HG03575 (cell line): Measurements from ENCODE around the gene ABTB2.
"Not testable (repeated sequence)": the region's sequence is repeated elsewhere in the genome, so short reads cannot be mapped to it uniquely, and the experiment has no call there.

Source experiments
- ATAC-seq: cut with Tn5 transposase; IDR thresholded peaks from one replicate; pipeline ENCODE4 v1.9.1; 2021; ENCODE audit not compliant: unreplicated experiment, insufficient number of reproducible peaks, low FRiP score; ENCODE audit errors: extremely low read depth

The ABTB2 gene

GRCh38 chr11:34189191-34189590 is 168.6 kb downstream of the ABTB2 start:
- no peak for ATAC-seq

- no peak for ATAC-seq
Measured at GRCh38 chr11:34188181-34188580, 169.6 kb downstream of the ABTB2 start.

GRCh38 chr11:34185926-34186841 is 171.6 kb downstream of the ABTB2 start:
- no peak for ATAC-seq

DNA sequence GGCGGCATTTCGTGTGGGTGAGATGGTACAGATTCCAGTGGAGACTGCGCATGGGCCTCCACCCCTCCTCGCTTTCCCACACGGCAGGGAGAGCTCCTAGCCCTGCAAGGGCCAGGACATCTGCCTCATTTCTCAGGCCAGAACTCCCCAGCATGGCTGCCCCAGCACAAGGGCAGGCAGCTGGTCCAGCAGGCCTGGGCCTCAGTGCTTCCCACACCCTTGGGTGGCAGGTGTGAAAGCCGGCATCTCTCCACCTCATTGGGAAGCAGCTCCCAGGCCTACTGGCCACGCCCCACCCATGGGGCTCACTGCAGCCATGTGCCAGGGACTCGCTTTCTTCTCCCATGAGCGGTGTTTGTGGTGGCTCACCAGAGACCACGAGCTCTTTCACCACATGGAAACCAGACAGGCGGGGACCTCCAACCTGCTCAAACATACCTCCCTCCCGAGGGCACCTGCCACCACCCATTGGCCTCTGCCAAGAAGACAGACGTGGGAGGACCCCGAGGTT is 173.2 kb downstream of the ABTB2 start:
- no peak for ATAC-seq

DNA sequence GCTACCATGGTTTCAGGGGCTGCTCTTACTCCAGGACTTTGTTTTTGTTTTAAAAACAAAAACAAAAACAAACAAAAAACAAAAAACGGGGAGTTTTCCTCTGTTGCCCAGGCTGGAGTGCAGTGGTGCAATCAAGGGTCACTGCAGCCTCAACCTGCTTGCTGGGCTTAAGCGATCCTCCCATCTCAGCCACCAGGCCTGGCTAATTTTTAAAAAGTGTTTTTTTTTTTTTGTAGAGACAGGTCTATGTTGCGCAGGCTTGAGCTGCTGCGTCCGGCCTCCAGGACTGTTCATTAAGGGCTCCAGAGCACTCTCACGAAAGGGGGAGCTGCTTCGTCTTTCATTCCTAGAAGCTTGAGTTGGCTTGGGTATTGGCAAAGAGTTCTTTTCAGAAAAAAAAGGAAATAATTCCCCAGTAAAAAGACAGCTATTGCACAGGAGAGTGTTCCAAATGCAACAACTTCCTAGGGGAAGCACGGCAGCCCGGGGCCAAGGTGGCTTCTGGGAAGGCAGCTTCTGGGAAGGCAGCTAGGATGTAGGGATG is 173.9 kb downstream of the ABTB2 start:
- no peak for ATAC-seq

GRCh38 chr11:34182921-34183685 is 174.7 kb downstream of the ABTB2 start:
- ATAC-seq: no peak

DNA sequence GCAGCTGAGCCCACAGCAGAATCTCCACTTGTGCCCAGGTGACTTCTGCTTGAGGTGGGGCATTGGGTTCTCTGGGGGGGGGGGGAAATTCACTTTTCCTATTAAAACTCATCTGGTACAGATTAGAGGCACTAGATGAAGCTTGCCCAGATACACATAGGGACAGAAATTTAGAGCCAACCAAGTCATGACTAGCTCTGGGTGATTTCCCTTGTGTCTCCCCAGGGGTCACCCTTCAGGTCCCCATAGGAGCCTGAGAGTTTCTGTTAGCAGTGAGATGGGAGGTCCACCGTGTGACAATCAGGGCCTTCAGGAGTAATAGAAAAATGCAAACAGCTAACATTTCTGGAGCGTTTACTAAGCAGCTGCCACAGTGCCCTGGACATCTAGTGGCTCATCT is 175.4 kb downstream of the ABTB2 start:
- ATAC-seq: no peak

DNA sequence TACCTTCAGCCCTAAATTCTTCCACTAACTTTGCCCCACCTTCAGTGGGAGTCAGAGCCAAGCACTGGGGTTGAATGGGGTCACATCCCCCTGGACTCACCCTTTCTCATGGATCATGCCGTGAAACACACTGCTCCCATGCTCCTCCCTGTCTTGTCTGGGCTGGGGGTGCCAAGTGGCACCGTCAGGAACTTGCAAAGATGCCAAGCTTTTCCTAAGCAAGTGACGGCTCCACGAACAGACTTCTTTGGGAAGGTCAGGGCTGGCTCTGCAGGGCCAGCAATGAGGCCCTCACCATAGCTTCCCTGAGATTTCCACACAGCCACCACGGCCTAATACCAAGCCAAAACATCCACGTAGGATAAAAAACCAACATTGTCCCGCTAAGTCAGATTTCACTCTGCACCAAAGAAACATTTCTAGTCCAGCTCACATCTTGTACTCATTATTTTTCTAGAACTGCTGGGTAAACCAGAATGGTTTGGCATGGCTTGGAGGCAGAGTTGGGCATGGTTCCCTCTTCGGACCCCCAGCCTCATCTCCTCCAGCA is 175.9 kb downstream of the ABTB2 start:
- no peak for ATAC-seq

DNA sequence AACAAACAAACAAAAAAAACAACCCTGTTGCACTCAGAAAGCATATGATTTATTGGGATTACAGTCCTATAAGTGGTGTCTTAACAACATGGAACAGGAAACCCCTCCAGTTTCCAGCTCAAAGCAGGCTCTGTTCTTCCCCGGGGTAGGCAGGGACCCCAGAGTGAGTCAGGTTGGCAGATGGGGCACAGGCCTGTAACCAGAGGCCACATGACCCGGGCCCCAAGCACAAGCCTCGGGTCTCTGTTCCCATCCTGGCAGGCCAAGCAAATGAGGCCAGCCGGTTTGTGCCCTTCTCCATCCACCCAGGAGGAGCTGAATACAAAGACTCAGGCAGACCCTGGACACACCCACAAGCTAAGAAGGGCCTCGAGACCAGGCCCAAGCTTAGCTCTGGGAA is 176.6 kb downstream of the ABTB2 start:
- ATAC-seq: no peak

DNA sequence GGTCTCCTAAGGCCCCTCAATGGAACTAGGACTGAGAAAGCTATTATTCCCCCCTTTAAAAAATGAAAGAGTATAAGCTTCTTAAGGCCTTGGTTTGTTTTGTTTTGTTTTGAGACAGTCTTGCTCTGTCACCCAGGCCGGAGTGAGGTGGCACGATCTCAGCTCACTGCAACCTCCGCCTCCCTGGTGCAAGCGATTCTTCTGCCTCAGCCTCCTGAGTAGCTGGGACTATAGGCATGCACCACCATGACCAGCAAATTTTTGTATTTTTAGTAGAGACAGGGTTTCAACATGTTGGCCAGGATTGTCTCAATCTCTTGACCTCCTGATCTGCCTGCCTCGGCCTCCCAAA is 177.0 kb downstream of the ABTB2 start:
- ATAC-seq: not testable (repeated sequence)

DNA sequence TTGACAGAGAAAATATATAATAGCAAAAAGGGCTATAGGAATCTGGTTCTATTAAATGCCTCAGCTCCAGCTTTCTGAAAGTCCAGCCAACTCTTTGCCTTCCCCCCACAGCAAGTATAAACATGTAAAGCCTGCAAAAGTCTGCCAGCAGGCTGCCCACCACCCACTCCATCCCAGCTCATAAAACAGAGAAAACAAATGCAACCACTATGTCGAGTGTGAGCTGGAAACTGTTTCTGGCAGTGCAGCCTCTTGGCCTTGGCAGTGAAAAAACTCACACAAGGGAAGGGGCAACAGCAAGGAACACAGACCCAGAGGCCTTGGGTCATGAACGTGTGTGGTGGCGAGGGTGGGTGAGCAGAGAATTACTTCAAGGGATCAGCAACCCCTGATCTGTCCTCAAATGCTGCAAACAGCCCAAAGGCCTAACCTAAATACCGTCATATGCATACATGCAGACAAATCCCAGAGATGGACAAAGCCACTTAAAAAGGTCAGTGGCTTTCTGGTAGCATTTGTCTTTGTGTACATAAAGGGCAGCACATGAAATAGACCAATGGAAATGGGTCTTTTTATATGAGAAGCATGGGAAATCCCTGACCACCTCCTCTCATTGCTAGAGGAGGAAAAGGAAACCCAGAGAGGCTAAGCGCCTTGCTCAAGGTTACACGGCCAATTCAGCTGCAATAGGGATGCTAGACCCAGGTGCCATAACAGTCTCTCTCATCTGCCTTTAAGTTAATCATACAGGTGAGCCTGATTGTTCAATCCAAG is 177.6 kb downstream of the ABTB2 start:
- ATAC-seq: no peak

DNA sequence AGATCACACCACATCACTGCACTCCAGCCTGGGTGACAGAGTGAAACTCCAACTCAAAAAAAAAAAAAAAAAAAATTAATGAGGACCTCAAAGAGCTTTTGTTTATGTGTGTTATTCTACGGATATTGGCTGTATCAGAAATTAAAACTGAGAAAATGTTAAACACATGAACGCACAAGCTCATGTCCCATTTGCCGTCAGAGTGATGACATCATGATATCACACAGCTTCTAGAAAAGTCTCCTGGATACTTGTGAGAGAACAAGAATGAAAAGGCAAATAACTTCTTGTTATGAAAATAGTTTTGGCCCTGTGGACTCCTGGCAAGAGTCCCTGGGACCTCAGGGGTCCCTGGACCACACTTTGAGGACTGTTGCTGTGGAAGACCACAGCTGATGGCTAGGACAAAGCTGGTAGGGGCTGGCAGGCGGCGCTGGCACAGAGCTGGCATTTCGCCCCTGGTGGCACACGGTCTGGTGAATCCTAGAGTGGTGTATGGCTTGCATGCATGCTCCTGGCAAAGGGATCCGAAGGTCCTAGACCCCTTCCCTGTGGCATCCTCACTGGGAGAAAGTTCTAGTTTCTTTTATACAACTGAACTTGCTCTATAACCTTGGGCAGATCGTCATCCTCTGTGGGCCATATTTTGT is 178.7 kb downstream of the ABTB2 start:
- no peak for ATAC-seq

- ATAC-seq: no peak
Measured at GRCh38 chr11:34178209-34178821, 179.5 kb downstream of the ABTB2 start.

DNA sequence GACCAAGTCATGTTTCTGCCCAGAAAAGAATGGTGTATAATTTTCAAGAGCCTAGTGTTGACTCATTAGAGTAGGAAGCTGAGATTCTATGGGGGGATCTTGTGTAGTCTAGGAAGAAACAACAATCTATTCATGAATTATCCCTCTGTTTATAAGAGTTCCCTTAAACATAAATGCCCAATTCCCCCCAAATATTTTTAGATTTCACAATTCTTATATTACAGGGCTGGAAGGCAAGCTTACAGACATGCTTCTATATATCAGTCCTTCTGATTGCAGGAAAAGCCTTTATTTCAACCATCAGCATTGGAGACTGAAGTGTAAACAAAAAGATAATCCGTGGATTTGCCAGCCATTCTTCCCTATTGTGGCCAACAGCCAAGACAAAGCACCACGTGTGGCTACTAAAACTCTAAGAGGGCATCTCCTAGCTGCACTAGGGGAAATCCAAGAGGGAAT is 181.0 kb downstream of the ABTB2 start:
- ATAC-seq: no peak

DNA sequence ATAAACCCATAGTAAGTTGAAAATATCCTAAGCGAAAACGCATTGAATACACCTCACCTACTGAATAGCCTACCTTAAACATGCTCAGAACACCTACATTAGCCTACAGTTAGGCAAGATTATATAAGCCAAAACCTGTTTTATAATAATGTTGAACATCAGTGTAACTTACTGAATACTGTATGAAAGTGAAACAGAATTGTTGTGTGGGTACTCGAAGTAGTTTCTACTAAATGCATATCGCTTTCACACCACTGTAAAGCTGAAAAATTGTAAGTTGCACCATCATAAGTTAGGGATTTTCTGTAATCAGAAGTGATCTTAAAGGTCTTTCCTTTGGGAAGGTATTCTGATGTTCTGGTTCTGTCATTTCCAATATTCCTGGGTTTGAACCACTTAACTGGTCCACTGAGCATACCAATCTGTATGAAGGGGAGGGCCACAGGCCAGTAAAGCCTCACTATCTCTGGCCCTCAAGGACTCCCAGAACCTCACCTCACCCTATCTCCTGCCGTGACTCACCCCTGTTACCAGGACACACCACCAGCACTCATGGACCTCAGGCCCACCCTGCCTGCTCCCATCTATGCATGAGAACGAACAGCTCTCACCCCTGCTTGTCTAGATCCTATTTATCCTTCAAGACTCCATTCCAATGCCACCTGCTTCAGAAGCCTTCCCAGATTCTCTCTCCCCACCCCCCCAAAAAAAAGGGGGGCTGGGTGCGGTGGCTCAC is 182.4 kb downstream of the ABTB2 start:
- ATAC-seq: no peak

GRCh38 chr11:34174412-34175041 is 183.3 kb downstream of the ABTB2 start:
- ATAC-seq: no peak

DNA sequence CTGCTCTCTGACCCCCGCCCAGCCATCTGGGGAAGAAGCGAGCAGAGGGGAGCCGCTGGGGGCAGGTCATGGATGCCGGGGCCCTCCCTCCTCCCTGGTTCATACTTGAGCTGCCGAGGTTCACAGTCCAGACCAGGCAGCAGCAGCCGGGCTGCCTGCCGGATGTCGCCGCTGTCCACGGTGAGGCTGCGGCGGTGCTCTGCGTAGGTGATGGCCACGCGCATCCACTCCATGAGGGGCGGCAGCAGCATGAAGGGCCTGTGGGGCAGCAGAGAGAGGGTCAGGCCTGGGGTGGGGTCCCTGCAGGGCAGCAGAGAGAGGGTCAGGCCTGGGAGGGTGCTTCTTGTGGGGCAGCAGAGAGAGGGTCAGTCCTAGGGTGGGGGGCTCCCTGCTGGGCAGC is 184.8 kb downstream of the ABTB2 start:
- ATAC-seq: no peak
